GM21619 (cell line): ENCODE measurements around the gene TTC32.
"Not testable (repeated sequence)": the region's sequence is repeated elsewhere in the genome, so short reads cannot be mapped to it uniquely, and the experiment has no call there.

Experiments
- ATAC-seq: cut with Tn5 transposase; IDR thresholded peaks from one replicate; pipeline ENCODE4 v1.9.1; 2021; ENCODE audit not compliant: unreplicated experiment

Gene TTC32

GRCh38 chr2:19901442-19902215 lies at the start of gene TTC32:
Gene TTC32 (minus strand): TSS chr2:19901983. CDS start chr2:19901854, 129 bp downstream.
- peak; percentile 83 for ATAC-seq

DNA sequence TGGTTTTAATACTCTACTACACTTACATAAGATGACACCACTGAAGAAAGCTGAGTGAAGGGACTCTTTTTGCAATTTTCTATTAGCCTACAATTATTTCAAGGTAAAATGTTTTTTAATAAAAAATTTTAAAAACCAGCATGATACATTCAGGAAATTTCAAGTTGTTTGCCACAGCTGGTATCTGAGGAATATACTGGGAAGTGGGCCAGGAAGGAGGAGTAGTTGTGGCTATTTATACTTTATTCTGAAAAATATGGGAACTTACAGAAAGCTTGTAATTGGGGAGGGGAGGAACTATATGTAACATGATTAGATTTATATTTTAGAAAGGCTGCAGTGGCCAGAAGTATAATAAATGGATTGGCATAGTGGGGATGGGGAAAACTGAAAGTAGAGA lies 47.3 kb upstream of the TTC32 start:
- ATAC-seq, result no peak

- no peak for ATAC-seq
These were observed 45.6 kb upstream of the TTC32 start for GRCh38 chr2:19947184-19947940.

DNA sequence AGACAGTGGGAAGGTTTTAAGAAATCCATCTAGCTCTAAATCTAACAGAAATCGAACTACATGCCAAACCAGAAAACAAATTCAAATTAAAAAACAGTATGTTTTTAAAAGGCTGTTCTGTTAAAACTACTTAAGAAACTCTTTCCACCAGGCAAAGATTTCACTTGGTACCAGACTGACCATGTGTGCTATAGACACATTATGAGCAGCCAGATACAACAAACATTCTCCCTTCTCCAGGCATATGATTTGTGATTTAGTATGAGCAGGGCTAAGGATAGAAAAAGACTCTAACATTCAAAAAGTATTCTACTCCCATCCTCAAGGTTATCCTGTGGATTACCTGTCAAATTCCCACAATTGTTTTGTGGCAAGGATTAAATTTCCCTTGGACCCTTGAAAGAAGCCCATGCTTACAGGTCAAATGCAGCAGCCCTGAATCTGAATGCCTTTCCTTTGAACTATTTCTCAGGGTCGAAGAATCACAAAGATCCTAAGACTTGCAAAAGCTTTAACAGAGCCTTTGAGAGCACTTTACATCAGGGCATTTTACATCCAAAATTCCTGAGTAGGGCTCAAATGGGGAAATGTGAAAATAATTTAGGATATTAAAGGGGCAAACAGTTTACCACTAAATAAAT lies 42.5 kb upstream of the TTC32 start:
- ATAC-seq, result no peak

- no peak for ATAC-seq
These were observed 41.4 kb upstream of the TTC32 start for GRCh38 chr2:19943189-19943588.

GRCh38 chr2:19942199-19942598 lies 40.4 kb upstream of the TTC32 start:
- ATAC-seq, result no peak

GRCh38 chr2:19937004-19937403 lies 35.2 kb upstream of the TTC32 start:
- ATAC-seq, result no peak

- no peak for ATAC-seq
These were observed 34.4 kb upstream of the TTC32 start for GRCh38 chr2:19936203-19936602.

DNA sequence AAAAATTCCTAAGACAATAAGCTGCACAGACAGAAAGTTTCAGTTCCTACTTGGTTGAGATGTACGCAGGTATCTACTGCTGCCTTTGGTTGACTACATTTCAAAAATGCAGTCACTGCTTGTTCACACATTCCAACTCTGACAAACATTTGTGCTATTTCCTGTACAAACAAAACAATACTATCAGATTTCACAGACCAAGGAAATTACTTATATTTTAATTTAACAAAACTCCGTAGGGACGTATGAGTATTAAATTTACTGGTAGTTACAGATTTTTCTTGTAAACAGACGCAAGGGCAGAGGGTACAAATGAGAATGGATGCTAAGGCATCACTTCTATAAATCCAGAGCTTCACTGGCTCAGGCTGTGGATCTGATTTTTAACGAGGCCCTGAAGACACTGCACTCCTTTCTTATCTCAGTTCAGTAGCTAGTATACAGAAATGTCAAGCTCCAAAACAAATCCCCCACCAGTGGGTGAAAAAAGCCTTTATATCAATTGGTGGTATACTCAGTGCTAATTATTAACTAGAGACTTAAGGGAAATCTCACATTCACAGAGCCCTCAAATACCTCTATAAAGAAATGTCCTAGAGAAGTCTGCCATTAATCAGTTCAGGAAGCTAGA lies 31.7 kb upstream of the TTC32 start:
- ATAC-seq, result peak; percentile 83

GRCh38 chr2:19932928-19933327 lies 31.1 kb upstream of the TTC32 start:
- ATAC-seq, result peak; percentile 44

DNA sequence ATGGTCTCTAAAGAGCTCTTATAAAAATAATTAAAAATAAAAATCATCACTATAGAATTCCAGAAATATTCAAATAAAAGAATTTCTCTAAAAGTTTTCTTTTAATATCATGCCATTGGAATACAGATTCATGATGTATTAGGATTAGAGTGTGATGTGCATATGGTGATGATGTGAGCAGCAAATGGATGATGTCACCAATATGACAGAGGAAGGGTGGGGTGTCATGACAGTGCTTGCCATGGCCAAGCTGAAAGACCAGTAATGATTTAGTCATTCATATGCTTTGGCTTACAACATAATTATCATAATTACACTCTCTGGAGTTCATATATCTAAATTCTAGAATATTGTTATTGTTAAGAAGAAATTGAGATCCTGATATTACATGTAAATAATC lies 27.4 kb upstream of the TTC32 start:
- no peak for ATAC-seq

- ATAC-seq, result not testable (repeated sequence)
These were observed 26.0 kb upstream of the TTC32 start for GRCh38 chr2:19927816-19928215.

GRCh38 chr2:19924526-19924925 lies 22.7 kb upstream of the TTC32 start:
- not testable (repeated sequence) for ATAC-seq

- ATAC-seq, result not testable (repeated sequence)
These were observed 20.4 kb upstream of the TTC32 start for GRCh38 chr2:19922188-19922587.

GRCh38 chr2:19916385-19916950 lies 14.7 kb upstream of the TTC32 start:
- ATAC-seq, result no peak

- ATAC-seq, result no peak
These were observed 12.6 kb upstream of the TTC32 start for GRCh38 chr2:19914266-19914975.

GRCh38 chr2:19911808-19912509 lies 10.2 kb upstream of the TTC32 start:
- no peak for ATAC-seq

DNA sequence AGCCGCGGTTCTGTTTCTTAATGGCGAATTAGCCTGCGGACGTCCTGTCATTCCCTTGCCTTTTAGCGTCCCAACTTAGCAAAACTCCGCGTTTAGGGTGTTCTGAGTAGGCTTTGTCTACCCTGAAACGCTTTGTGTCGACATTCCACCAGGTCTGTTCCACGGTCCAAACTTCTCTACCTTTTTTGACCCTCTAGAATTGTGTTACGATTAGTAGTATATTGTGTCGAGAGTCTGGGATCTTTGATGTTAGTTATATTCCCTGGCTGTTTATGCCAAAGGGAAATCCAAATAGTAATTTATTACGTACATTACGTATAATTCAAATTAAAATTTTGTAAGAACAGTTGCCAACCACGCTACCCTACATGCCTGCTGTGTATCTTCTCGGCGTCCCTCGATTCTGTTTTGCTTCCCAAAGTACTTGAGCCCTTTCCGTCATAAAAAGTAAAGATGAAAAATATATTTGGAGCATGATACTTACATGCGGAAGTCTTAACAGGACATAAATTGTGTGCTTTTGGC lies 495 bp upstream of the TTC32 start:
- peak; percentile 4 for ATAC-seq

- peak; percentile 8 for ATAC-seq
These were observed 797 bp downstream of the TTC32 start for GRCh38 chr2:19900931-19901441.
